H9 (cell line): ENCODE measurements around the gene KIF16B. TPM values are rescaled to one million over a fixed set of nuclear protein-coding genes. Genes with fewer than 3 reads are reported as not detected.

ENCODE experiments used
- DNase-seq: peaks from one replicate; pipeline ENCODE4 v3.0.0-alpha.2; 2017
- H2AFZ ChIP-seq: one replicate; pipeline ENCODE4 v1.6.1; 2013; ENCODE audit warnings: mild to moderate bottlenecking, low read length, control low read depth, moderate library complexity
- H2AK5ac ChIP-seq: 2 replicates; pipeline ENCODE4 v1.6.1; 2013; ENCODE audit warnings: low read length, control low read depth, mixed read lengths; ENCODE audit not compliant: insufficient read length
- H2BK120ac ChIP-seq: one replicate; pipeline ENCODE4 v1.6.1; 2013; ENCODE audit warnings: low read depth, mild to moderate bottlenecking, low read length, control low read depth, inconsistent platforms; ENCODE audit not compliant: poor library complexity, severe bottlenecking
- H2BK12ac ChIP-seq: 2 replicates; pipeline ENCODE4 v1.6.1; 2013; ENCODE audit warnings: low read length, control low read depth, mixed read lengths, low read depth; ENCODE audit not compliant: insufficient read length
- H2BK15ac ChIP-seq: 2 replicates; pipeline ENCODE4 v1.6.1; 2013; ENCODE audit warnings: low read depth, low read length, control low read depth
- H2BK20ac ChIP-seq: one replicate; pipeline ENCODE4 v1.6.1; 2013; ENCODE audit warnings: low read depth, mild to moderate bottlenecking, low read length, control low read depth, inconsistent platforms; ENCODE audit not compliant: poor library complexity, severe bottlenecking
- H2BK5ac ChIP-seq: 2 replicates; pipeline ENCODE4 v1.6.1; 2013; ENCODE audit warnings: low read length, control low read depth, mixed read lengths; ENCODE audit not compliant: insufficient read length
- H3K14ac ChIP-seq: 2 replicates; pipeline ENCODE4 v1.6.1; 2013; ENCODE audit warnings: low read length, control low read depth; ENCODE audit not compliant: insufficient read depth
- H3K18ac ChIP-seq: 2 replicates; pipeline ENCODE4 v1.6.1; 2013; ENCODE audit warnings: low read depth, mild to moderate bottlenecking, mixed read lengths, low read length, control low read depth; ENCODE audit not compliant: insufficient read length
- H3K23ac ChIP-seq: 2 replicates; pipeline ENCODE4 v1.6.1; 2013; ENCODE audit warnings: low read length, control low read depth, mixed read lengths, low read depth; ENCODE audit not compliant: insufficient read length
- H3K23me2 ChIP-seq: 2 replicates; pipeline ENCODE4 v1.6.1; 2013; ENCODE audit warnings: low read depth, mild to moderate bottlenecking, mixed read lengths, low read length, control low read depth; ENCODE audit not compliant: insufficient read length, poor library complexity, severe bottlenecking
- H3K27ac ChIP-seq: 2 replicates; pipeline ENCODE4 v1.5.1; 2013; ENCODE audit warnings: low read length, control low read depth, mixed read lengths, low read depth; ENCODE audit not compliant: insufficient read length
- H3K27me3 ChIP-seq: 2 replicates; pipeline ENCODE4 v1.6.1; 2013; ENCODE audit warnings: low read length, control low read depth, inconsistent platforms; ENCODE audit not compliant: insufficient read depth
- H3K4ac ChIP-seq: 2 replicates; pipeline ENCODE4 v1.6.1; 2013; ENCODE audit warnings: low read depth, mild to moderate bottlenecking, control low read depth, inconsistent platforms, low read length, moderate library complexity
- H3K4me1 ChIP-seq: 2 replicates; pipeline ENCODE4 v1.6.1; 2013; ENCODE audit warnings: low read length, control low read depth, inconsistent platforms; ENCODE audit not compliant: insufficient read depth
- H3K4me2 ChIP-seq: 2 replicates; pipeline ENCODE4 v1.6.1; 2013; ENCODE audit warnings: low read length, control low read depth, mixed read lengths; ENCODE audit not compliant: insufficient read length, insufficient read depth
- H3K56ac ChIP-seq: 2 replicates; pipeline ENCODE4 v1.6.1; 2013; ENCODE audit warnings: low read depth, mild to moderate bottlenecking, mixed read lengths, low read length, control low read depth; ENCODE audit not compliant: insufficient read length
- H3K79me1 ChIP-seq: 2 replicates; pipeline ENCODE4 v1.6.1; 2013; ENCODE audit warnings: low read depth, mild to moderate bottlenecking, moderate library complexity, low read length, control low read depth, inconsistent platforms; ENCODE audit not compliant: insufficient read depth, poor library complexity, severe bottlenecking
- H3K79me2 ChIP-seq: 2 replicates; pipeline ENCODE4 v1.6.1; 2013; ENCODE audit warnings: low read length, control low read depth, inconsistent platforms; ENCODE audit not compliant: insufficient read depth
- H3K9ac ChIP-seq: 2 replicates; pipeline ENCODE4 v1.6.1; 2013; ENCODE audit warnings: low read length, control low read depth, mixed read lengths; ENCODE audit not compliant: insufficient read length; ENCODE audit errors: extremely low read depth
- H3K9me3 ChIP-seq: one replicate; pipeline ENCODE4 v1.6.1; 2013; ENCODE audit warnings: low read depth, low read length, inconsistent platforms; ENCODE audit not compliant: control insufficient read depth
- H3T11ph ChIP-seq: one replicate; pipeline ENCODE4 v1.6.1; 2013; ENCODE audit warnings: mild to moderate bottlenecking, low read length, control low read depth, inconsistent platforms
- H4K20me1 ChIP-seq: one replicate; pipeline ENCODE4 v1.6.1; 2013; ENCODE audit not compliant: control insufficient read depth, insufficient read length, insufficient read depth
- H4K5ac ChIP-seq: 2 replicates; pipeline ENCODE4 v1.6.1; 2013; ENCODE audit warnings: low read depth, mild to moderate bottlenecking, mixed read lengths, low read length, control low read depth; ENCODE audit not compliant: insufficient read length
- H4K8ac ChIP-seq: replicated peaks from 2 replicates; pipeline ENCODE4 v1.6.1; 2013; ENCODE audit warnings: low read length, control low read depth, mixed read lengths, low read depth; ENCODE audit not compliant: insufficient read length
- H4K91ac ChIP-seq: 2 replicates; pipeline ENCODE4 v1.6.1; 2013; ENCODE audit warnings: low read depth, mild to moderate bottlenecking, moderate library complexity, mixed read lengths, low read length, control low read depth; ENCODE audit not compliant: insufficient read length
- H3K27ac Mint-ChIP-seq, 3 experiments: 2 replicates in 2 of 3; 3 replicates in 1 of 3; pipeline ENCODE4 v1.8.0; 2020 to 2021; ENCODE audit warnings: mixed read lengths in 3 of 3, mild to moderate bottlenecking in 1 of 3, moderate library complexity in 1 of 3
- H3K27me3 Mint-ChIP-seq: 2 replicates; pipeline ENCODE4 v1.8.0; 2021; ENCODE audit warnings: low read depth, mild to moderate bottlenecking, moderate library complexity, mixed read lengths
- H3K36me3 Mint-ChIP-seq, 3 experiments: 2 replicates in 2 of 3; 3 replicates in 1 of 3; pipeline ENCODE4 v1.8.0; 2020 to 2021; ENCODE audit warnings: low read depth in 3 of 3, mixed read lengths in 3 of 3; ENCODE audit not compliant: insufficient read depth in 1 of 3
- H3K4me1 Mint-ChIP-seq, 2 experiments: 2 replicates each; pipeline ENCODE4 v1.8.0; 2020; ENCODE audit warnings: mixed read lengths in 2 of 2
- H3K4me3 Mint-ChIP-seq, 2 experiments: 2 replicates in 1 of 2; 3 replicates in 1 of 2; pipeline ENCODE4 v1.8.0; 2020 to 2021; ENCODE audit warnings: mild to moderate bottlenecking in 2 of 2, mixed read lengths in 2 of 2, moderate library complexity in 1 of 2
- H3K9me3 Mint-ChIP-seq, 2 experiments: 2 replicates in 1 of 2; 3 replicates in 1 of 2; pipeline ENCODE4 v1.8.0; 2020; ENCODE audit warnings: mild to moderate bottlenecking in 2 of 2, mixed read lengths in 2 of 2, moderate library complexity in 1 of 2
- CTCF ChIP-seq: fragments of 200-600 bp; sonication (generic); conservative IDR thresholded peaks from 3 replicates; pipeline ENCODE4 v1.8.0; 2021; ENCODE audit warnings: antibody characterized with exemption, mild to moderate bottlenecking
- WGBS: extraction: QIAGEN DNeasy Blood & Tissue Kit; methylation state at CpG from one replicate; pipeline ENCODE4 v1.1.7; 2013; ENCODE audit warnings: missing lambda C conversion rate, low lambda C conversion rate, mixed read lengths; ENCODE audit not compliant: insufficient read length; ENCODE audit errors: extremely low coverage; 5-methylcytosine and 5-hydroxymethylcytosine counted together
- total RNA-seq: library from RNA; stranded (reverse); gene quantifications from 2 replicates; pipeline ENCODE4 v1.2.1, GENCODE V29; 2021

KIF16B gene
- total RNA-seq, 1 experiment from 2014 or later: 7.4 TPM

- Histone ChIP-seq H3K4me1 (no peaks in the 10 kb centered on the region), H3K56ac (no peak overlapping the region), H3K18ac (no peak overlapping the region), H2BK15ac (no peak overlapping the region), H2BK20ac (no peak overlapping the region), H4K91ac (no peak overlapping the region), H3K9ac (no peak overlapping the region), H3K9me3 (no peaks in the 10 kb centered on the region), H3K79me1 (no peaks in the 10 kb centered on the region), H3K14ac (no peak overlapping the region), H2BK120ac (no peak overlapping the region), H2AFZ (no peak overlapping the region), H2BK12ac (no peak overlapping the region), H4K8ac (no peak overlapping the region), H3T11ph (no peak overlapping the region), H3K4ac (no peak overlapping the region), H4K5ac (no peak overlapping the region), H3K27ac (no peak overlapping the region), H3K23ac (no peak overlapping the region), H3K79me2 (no peaks in the 10 kb centered on the region), H2AK5ac (no peak overlapping the region), H3K23me2 (no peaks in the 10 kb centered on the region), H4K20me1 (no peaks in the 10 kb centered on the region), H3K27me3 (no peaks in the 10 kb centered on the region), H3K4me2 (no peak overlapping the region), H2BK5ac (no peak overlapping the region)
- H3K27ac Mint-ChIP-seq: no peak overlapping the region
- H3K4me3 Mint-ChIP-seq: no peak overlapping the region
- TF ChIP-seq CTCF: no peak
- WGBS: no CpG with 5 or more reads among the region's 3 CpGs
- DNase-seq: no peak
- H3K36me3 Mint-ChIP-seq: peaks cover 0 to 6% (median 4%) of the 10 kb centered on the region in 3 experiments; a peak in 4 of 7 replicates
- H3K4me1 Mint-ChIP-seq: peaks cover 0 to 1% of the 10 kb centered on the region in 2 experiments; a peak in 1 of 4 replicates
- H3K27me3 Mint-ChIP-seq: no peaks in the 10 kb centered on the region
- H3K9me3 Mint-ChIP-seq: no peaks in the 10 kb centered on the region
Observed at GRCh38 chr20:16314320-16314719, 258.9 kb downstream of the KIF16B start.
